ENCODE results near the gene OSBPL6. TPM values are rescaled to one million over a fixed set of nuclear protein-coding genes. Genes with fewer than 3 reads are reported as not detected.

The OSBPL6 gene
- total and polyA plus RNA-seq, 2 of the 13 experiments (the other 11 are each of a cell fraction or from before 2014, with no cell fraction given) = 0.03 to 0.11 TPM

GRCh38 chr2:178213991-178214390 lies 19.7 kb downstream of the OSBPL6 start:
- no peaks in the 10 kb centered on the region for H3K27me3 ChIP-seq (ENCODE audit: control insufficient read depth in 1 of 2, insufficient read depth in 2 of 2, low read length in 2 of 2)
- H3K79me2 ChIP-seq (ENCODE audit: insufficient read depth, low read length) = no peaks in the 10 kb centered on the region
- in situ Hi-C loops (cut with HindIII; ENCODE audit: extremely low pct_ligation_motif_present, low pct_unique_long_range_greater_than_20kb) = no loop called here
- POLR2A ChIA-PET = no interaction called here
- H3K4me3 ChIP-seq (replicated peaks in 1 of 3; ENCODE audit: insufficient read depth in 1 of 3, low read depth in 2 of 3, low read length in 3 of 3) = no peak overlapping the region
- H2AFZ ChIP-seq (ENCODE audit: low read length) = no peak overlapping the region
- ATAC-seq (no peak), FAIRE-seq (no peak), DNase-seq (ENCODE audit: low spot score) (no peak)
- H3K27ac ChIP-seq (ENCODE audit: extremely low read length, insufficient read depth, low read length) = no peak overlapping the region
- H3K4me2 ChIP-seq (ENCODE audit: low read depth, low read length) = no peak overlapping the region
- CTCF ChIA-PET (ENCODE audit: low intra/inter-chr PET ratio, low total read pairs) = no interaction called here
- no peak overlapping the region for H3K9ac ChIP-seq (ENCODE audit: insufficient read depth, low read depth, low read length)
- no peaks in the 10 kb centered on the region for H3K9me3 ChIP-seq (ENCODE audit: low read length)
- 15% methylated on average over 1 of the region's 1 CpG for WGBS (ENCODE audit: low lambda C conversion rate)
- H4K20me1 ChIP-seq (ENCODE audit: insufficient read depth, low read length) = no peaks in the 10 kb centered on the region
- no peaks in the 10 kb centered on the region for H3K36me3 ChIP-seq (replicated peaks in 1 of 2; ENCODE audit: control insufficient read depth in 1 of 2, insufficient read depth in 2 of 2, low read length in 2 of 2)
- TF ChIP-seq MIER3 (CRISPR knock-in tag; IDR thresholded peaks at IDR 0.05; ENCODE audit: borderline replicate concordance) = no peak
- TF ChIP-seq GLI4 (CRISPR knock-in tag; IDR thresholded peaks at IDR 0.05; ENCODE audit: borderline replicate concordance) = no peak
- TF ChIP-seq ZNF670 (CRISPR knock-in tag; IDR thresholded peaks at IDR 0.05; ENCODE audit: borderline replicate concordance) = no peak
- TF ChIP-seq ZNF20 (CRISPR knock-in tag; IDR thresholded peaks at IDR 0.05) = no peak
- no peak for TF ChIP-seq RBM22 (optimal IDR thresholded peaks at IDR 0.05; ENCODE audit: low read length)
- no TSS peak for BruUV-seq (replicated peaks)
- intact Hi-C loops (cut with micrococcal nuclease; ENCODE audit: unreplicated experiment) = no loop called here
- no peaks in the 10 kb centered on the region for H3K4me1 ChIP-seq (ENCODE audit: insufficient read depth, low read length)

- in situ Hi-C loops (cut with HindIII; ENCODE audit: extremely low pct_ligation_motif_present, low pct_unique_long_range_greater_than_20kb) = no loop called here
- H3K4me2 ChIP-seq (ENCODE audit: low read depth, low read length) = no peak overlapping the region
- H3K27ac ChIP-seq (ENCODE audit: extremely low read length, insufficient read depth, low read length) = no peak overlapping the region
- no peak overlapping the region for H3K4me3 ChIP-seq (replicated peaks in 1 of 3; ENCODE audit: insufficient read depth in 1 of 3, low read depth in 2 of 3, low read length in 3 of 3)
- no peaks in the 10 kb centered on the region for H3K9me3 ChIP-seq (ENCODE audit: low read length)
- FAIRE-seq (no peak), ATAC-seq (no peak), DNase-seq (ENCODE audit: low spot score) (no peak)
- WGBS (ENCODE audit: low lambda C conversion rate) = 28% methylated on average over 1 of the region's 1 CpG
- H3K9ac ChIP-seq (ENCODE audit: insufficient read depth, low read depth, low read length) = no peak overlapping the region
- no peaks in the 10 kb centered on the region; a peak in 1 of 5 replicates for H3K27me3 ChIP-seq (ENCODE audit: control insufficient read depth in 1 of 2, insufficient read depth in 2 of 2, low read length in 2 of 2)
- no peaks in the 10 kb centered on the region for H3K79me2 ChIP-seq (ENCODE audit: insufficient read depth, low read length)
- intact Hi-C loops (cut with micrococcal nuclease; ENCODE audit: unreplicated experiment) = no loop called here
- POLR2A ChIA-PET = no interaction called here
- no peaks in the 10 kb centered on the region for H4K20me1 ChIP-seq (ENCODE audit: insufficient read depth, low read length)
- no peak overlapping the region for H2AFZ ChIP-seq (ENCODE audit: low read length)
- CTCF ChIA-PET (ENCODE audit: low intra/inter-chr PET ratio, low total read pairs) = no interaction called here
- BruUV-seq (replicated peaks) = no TSS peak
- no peaks in the 10 kb centered on the region for H3K36me3 ChIP-seq (replicated peaks in 1 of 2; ENCODE audit: control insufficient read depth in 1 of 2, insufficient read depth in 2 of 2, low read length in 2 of 2)
- H3K4me1 ChIP-seq (ENCODE audit: insufficient read depth, low read length) = no peaks in the 10 kb centered on the region
- no peak for TF ChIP-seq POLR2AphosphoS5 (IDR thresholded peaks at IDR 0.05; ENCODE audit: low read depth, low read length)
- no peak for TF ChIP-seq ATRX (CRISPR knock-in tag; IDR thresholded peaks at IDR 0.05; ENCODE audit: borderline replicate concordance)
- TF ChIP-seq RARG (CRISPR knock-in tag; IDR thresholded peaks at IDR 0.05; ENCODE audit: low read depth) = no peak
- TF ChIP-seq ZKSCAN8 (CRISPR knock-in tag; IDR thresholded peaks at IDR 0.05; ENCODE audit: borderline replicate concordance) = no peak
- no peak for TF ChIP-seq ZNF225 (CRISPR knock-in tag; IDR thresholded peaks at IDR 0.05)
- no peak for TF ChIP-seq ZNF780A (CRISPR knock-in tag; IDR thresholded peaks at IDR 0.05)
- TF ChIP-seq SNAPC4 (CRISPR knock-in tag; IDR thresholded peaks at IDR 0.05) = no peak
- no peak for TF ChIP-seq DMAP1 (CRISPR knock-in tag; IDR thresholded peaks at IDR 0.05)
- TF ChIP-seq MATR3 (CRISPR knock-in tag; IDR thresholded peaks at IDR 0.05) = no peak
- no peak for TF ChIP-seq GMEB1 (CRISPR knock-in tag; IDR thresholded peaks at IDR 0.05; ENCODE audit: borderline replicate concordance)
Measured at GRCh38 chr2:178219247-178219646, 24.9 kb downstream of the OSBPL6 start.
